ENCODE data around the gene FGD2.

GRCh38 chr6:36969240-36969691 lies 36.2 kb upstream of the FGD2 start:
- no peak for TF ChIP-seq CTCF (IDR thresholded peaks at IDR 0.05)
- TF ChIP-seq POLR2A (IDR thresholded peaks at IDR 0.05), result no peak

Data from lower leg skin (tissue), 3 donors.